Measurements from ENCODE around the gene MCTP2. TPM values are rescaled to one million over a fixed set of nuclear protein-coding genes. Genes with fewer than 3 reads are reported as not detected.

MCTP2 gene
- total and polyA plus RNA-seq, 9 of the 15 experiments (the other 6 are each of a cell fraction or from before 2014, with no cell fraction given), result 0.07 TPM; not detected in 8

DNA sequence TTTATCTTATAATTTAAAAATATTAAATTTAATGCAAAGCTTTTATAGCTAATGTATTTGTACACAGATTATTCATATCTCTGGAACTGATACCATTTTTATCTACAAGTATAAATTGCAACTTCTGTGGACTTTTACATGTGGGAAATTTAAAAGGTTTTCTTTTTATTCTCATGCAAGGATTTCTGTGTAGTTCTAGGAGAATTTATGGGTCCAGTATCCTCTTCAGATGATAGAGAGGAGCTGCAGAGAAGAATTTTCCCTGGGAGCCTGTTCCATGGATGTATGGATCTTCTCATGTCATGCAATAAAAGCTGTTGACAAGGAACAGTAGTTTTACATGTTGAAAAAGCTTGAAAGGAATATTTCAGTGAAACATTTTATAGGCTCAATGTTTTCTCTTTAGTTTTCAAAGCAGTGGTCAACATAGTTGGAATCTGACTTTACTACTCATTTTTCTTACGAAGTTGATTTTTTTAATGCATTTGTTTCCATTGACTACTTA is 119.7 kb downstream of the MCTP2 start:
- ChIA-PET POLR2A (no interaction called here), CTCF (ENCODE audit: low intra/inter-chr PET ratio) (no interaction called here)
- no peak overlapping the region for H3K4me2 ChIP-seq (ENCODE audit: insufficient read depth, low read length)
- no peak overlapping the region for H2AFZ ChIP-seq (ENCODE audit: low read depth, low read length)
- H3K4me3 ChIP-seq, result no peak overlapping the region
- no peak overlapping the region for H3K27ac ChIP-seq (ENCODE audit: extremely low read depth, low read depth, low read length)
- H3K9me1 ChIP-seq (ENCODE audit: control insufficient read depth, insufficient read depth, low read length), result no peaks in the 10 kb centered on the region
- no peaks in the 10 kb centered on the region for H4K20me1 ChIP-seq (replicated peaks; ENCODE audit: control insufficient read depth, insufficient read depth, low read length)
- no TSS peak for BruUV-seq (replicated peaks)
- intact Hi-C loops (cut with micrococcal nuclease), result no loop called here
- ATAC-seq (no peak), FAIRE-seq (no peak), DNase-seq (ENCODE audit: extremely low read depth in 1 of 4, low spot score in 3 of 4) (no peak)
- H3K27me3 ChIP-seq (ENCODE audit: control insufficient read depth in 2 of 2, insufficient read depth in 2 of 2, low read length in 2 of 2), result no peaks in the 10 kb centered on the region
- H3K4me1 ChIP-seq (replicated peaks in 1 of 2; ENCODE audit: control insufficient read depth in 2 of 2, insufficient read depth in 2 of 2, low read length in 2 of 2), result no peaks in the 10 kb centered on the region
- no peaks in the 10 kb centered on the region for H3K36me3 ChIP-seq (ENCODE audit: control insufficient read depth, insufficient read depth, low read length)
- H3K9me3 ChIP-seq (replicated peaks; ENCODE audit: control insufficient read depth, insufficient read depth, low read depth, low read length), result no peaks in the 10 kb centered on the region
- in situ Hi-C loops (cut with MboI), result no loop called here
- H3K79me2 ChIP-seq (ENCODE audit: control insufficient read depth, insufficient read depth, low read length), result no peaks in the 10 kb centered on the region
- WGBS (ENCODE audit: insufficient coverage, low coverage, missing lambda C conversion rate), result 0% methylated on average over 1 of the region's 1 CpG
- H3K9ac ChIP-seq (ENCODE audit: insufficient read depth in 1 of 2, low read depth in 2 of 2, low read length in 2 of 2), result no peak overlapping the region
- no peak for TF ChIP-seq U2AF1 (optimal IDR thresholded peaks at IDR 0.05; ENCODE audit: low read depth, low read length)
- no peak for TF ChIP-seq ELF2 (CRISPR knock-in tag; IDR thresholded peaks at IDR 0.05)
- TF ChIP-seq ELF1 (tag; IDR thresholded peaks at IDR 0.05), result no peak
- TF ChIP-seq MEIS2 (IDR thresholded peaks at IDR 0.05; ENCODE audit: partially characterized antibody), result no peak
- no peak for TF ChIP-seq GATAD2A (IDR thresholded peaks at IDR 0.05)
- TF ChIP-seq, protein P1, sequence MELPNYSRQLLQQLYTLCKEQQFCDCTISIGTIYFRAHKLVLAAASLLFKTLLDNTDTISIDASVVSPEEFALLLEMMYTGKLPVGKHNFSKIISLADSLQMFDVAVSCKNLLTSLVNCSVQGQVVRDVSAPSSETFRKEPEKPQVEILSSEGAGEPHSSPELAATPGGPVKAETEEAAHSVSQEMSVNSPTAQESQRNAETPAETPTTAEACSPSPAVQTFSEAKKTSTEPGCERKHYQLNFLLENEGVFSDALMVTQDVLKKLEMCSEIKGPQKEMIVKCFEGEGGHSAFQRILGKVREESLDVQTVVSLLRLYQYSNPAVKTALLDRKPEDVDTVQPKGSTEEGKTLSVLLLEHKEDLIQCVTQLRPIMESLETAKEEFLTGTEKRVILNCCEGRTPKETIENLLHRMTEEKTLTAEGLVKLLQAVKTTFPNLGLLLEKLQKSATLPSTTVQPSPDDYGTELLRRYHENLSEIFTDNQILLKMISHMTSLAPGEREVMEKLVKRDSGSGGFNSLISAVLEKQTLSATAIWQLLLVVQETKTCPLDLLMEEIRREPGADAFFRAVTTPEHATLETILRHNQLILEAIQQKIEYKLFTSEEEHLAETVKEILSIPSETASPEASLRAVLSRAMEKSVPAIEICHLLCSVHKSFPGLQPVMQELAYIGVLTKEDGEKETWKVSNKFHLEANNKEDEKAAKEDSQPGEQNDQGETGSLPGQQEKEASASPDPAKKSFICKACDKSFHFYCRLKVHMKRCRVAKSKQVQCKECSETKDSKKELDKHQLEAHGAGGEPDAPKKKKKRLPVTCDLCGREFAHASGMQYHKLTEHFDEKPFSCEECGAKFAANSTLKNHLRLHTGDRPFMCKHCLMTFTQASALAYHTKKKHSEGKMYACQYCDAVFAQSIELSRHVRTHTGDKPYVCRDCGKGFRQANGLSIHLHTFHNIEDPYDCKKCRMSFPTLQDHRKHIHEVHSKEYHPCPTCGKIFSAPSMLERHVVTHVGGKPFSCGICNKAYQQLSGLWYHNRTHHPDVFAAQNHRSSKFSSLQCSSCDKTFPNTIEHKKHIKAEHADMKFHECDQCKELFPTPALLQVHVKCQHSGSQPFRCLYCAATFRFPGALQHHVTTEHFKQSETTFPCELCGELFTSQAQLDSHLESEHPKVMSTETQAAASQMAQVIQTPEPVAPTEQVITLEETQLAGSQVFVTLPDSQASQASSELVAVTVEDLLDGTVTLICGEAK (IDR thresholded peaks at IDR 0.05), result no peak
- TF ChIP-seq, protein P1 (CRISPR knock-in tag; IDR thresholded peaks at IDR 0.05), result no peak
- TF ChIP-seq, protein P2, sequence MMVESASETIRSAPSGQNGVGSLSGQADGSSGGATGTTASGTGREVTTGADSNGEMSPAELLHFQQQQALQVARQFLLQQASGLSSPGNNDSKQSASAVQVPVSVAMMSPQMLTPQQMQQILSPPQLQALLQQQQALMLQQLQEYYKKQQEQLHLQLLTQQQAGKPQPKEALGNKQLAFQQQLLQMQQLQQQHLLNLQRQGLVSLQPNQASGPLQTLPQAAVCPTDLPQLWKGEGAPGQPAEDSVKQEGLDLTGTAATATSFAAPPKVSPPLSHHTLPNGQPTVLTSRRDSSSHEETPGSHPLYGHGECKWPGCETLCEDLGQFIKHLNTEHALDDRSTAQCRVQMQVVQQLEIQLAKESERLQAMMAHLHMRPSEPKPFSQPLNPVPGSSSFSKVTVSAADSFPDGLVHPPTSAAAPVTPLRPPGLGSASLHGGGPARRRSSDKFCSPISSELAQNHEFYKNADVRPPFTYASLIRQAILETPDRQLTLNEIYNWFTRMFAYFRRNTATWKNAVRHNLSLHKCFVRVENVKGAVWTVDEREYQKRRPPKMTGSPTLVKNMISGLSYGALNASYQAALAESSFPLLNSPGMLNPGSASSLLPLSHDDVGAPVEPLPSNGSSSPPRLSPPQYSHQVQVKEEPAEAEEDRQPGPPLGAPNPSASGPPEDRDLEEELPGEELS (CRISPR knock-in tag; IDR thresholded peaks at IDR 0.05; ENCODE audit: borderline replicate concordance), result no peak
- TF ChIP-seq ZNF311 (CRISPR knock-in tag; IDR thresholded peaks at IDR 0.05), result no peak
- no peak for TF ChIP-seq FOXK1 (CRISPR knock-in tag; IDR thresholded peaks at IDR 0.05; ENCODE audit: borderline replicate concordance)
- TF ChIP-seq, protein P3, sequence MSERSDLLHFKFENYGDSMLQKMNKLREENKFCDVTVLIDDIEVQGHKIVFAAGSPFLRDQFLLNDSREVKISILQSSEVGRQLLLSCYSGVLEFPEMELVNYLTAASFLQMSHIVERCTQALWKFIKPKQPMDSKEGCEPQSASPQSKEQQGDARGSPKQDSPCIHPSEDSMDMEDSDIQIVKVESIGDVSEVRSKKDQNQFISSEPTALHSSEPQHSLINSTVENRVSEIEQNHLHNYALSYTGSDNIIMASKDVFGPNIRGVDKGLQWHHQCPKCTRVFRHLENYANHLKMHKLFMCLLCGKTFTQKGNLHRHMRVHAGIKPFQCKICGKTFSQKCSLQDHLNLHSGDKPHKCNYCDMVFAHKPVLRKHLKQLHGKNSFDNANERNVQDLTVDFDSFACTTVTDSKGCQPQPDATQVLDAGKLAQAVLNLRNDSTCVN (CRISPR knock-in tag; IDR thresholded peaks at IDR 0.05), result no peak
- TF ChIP-seq POLR2B (IDR thresholded peaks at IDR 0.05; ENCODE audit: low read depth, partially characterized antibody), result no peak

Measured in K562 (cell line).